ENCODE measurements around the gene PRRX2. TPM values are rescaled to one million over a fixed set of nuclear protein-coding genes. Genes with fewer than 3 reads are reported as not detected.
A peak's percentile ranks its signal among the peaks of the same experiment; 100 is the strongest.
"Not testable (repeated sequence)": the region's sequence is repeated elsewhere in the genome, so short reads cannot be mapped to it uniquely, and the experiment has no call there.

The PRRX2 gene
- total RNA-seq, 1 donor from 2014 or later, result not detected

DNA sequence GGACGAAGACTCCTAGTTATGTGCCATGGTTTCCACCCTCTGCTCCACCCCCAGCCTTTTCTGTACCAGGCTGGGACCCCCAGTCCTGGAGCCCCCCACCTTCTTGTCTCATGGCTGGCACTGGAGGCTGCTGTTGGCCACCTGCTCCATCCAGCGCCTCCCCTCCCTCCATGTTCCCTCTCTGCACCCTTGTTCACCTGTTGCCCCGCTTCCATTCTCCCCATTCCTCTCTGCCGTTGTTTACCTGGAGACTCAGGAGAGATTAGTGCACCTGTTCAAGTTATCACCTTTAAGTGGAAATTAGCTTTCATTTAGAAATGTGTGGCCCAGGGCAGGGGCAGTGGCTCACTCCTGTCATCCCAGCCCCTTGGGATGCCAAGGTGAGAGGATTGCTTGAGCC is 32.2 kb upstream of the PRRX2 start:
- DNase-seq (ENCODE audit: low read depth), result no peak
- TF ChIP-seq, protein P1, sequence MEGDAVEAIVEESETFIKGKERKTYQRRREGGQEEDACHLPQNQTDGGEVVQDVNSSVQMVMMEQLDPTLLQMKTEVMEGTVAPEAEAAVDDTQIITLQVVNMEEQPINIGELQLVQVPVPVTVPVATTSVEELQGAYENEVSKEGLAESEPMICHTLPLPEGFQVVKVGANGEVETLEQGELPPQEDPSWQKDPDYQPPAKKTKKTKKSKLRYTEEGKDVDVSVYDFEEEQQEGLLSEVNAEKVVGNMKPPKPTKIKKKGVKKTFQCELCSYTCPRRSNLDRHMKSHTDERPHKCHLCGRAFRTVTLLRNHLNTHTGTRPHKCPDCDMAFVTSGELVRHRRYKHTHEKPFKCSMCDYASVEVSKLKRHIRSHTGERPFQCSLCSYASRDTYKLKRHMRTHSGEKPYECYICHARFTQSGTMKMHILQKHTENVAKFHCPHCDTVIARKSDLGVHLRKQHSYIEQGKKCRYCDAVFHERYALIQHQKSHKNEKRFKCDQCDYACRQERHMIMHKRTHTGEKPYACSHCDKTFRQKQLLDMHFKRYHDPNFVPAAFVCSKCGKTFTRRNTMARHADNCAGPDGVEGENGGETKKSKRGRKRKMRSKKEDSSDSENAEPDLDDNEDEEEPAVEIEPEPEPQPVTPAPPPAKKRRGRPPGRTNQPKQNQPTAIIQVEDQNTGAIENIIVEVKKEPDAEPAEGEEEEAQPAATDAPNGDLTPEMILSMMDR (IDR thresholded peaks at IDR 0.05; ENCODE audit: insufficient read depth, low read length, severe bottlenecking), result no peak
- Histone ChIP-seq H3K36me3 (ENCODE audit: control insufficient read depth, insufficient read depth, low read length) (peaks cover 32% of the 10 kb centered on the region), H3K4me3 (ENCODE audit: low read depth, low read length) (no peak overlapping the region), H3K27me3 (ENCODE audit: control insufficient read depth, insufficient read depth, low read length) (no peaks in the 10 kb centered on the region)
- FAIRE-seq, result no peak

DNA sequence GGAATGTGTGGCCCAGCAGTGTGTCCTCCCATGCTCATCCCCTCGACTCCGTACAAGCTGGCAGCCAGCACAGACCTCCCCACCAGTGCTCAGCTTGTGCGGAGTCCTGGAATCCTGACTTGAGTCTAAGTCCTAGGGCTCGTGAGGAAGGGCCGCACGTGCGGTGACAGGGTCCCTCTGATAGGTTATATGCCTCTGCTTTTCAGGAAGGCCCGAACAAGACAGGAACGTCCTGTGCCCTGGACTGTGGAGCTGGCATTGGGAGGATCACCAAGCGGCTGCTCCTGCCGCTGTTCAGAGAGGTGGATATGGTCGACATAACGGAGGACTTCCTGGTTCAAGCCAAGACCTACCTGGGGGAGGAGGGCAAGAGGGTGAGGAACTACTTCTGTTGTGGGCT is 31.6 kb upstream of the PRRX2 start:
- FAIRE-seq (no peak), DNase-seq (ENCODE audit: low read depth) (no peak)
- TF ChIP-seq, protein P1 (IDR thresholded peaks at IDR 0.05; ENCODE audit: insufficient read depth, low read length, severe bottlenecking), result no peak
- Histone ChIP-seq H3K36me3 (ENCODE audit: control insufficient read depth, insufficient read depth, low read length) (peaks cover 35% of the 10 kb centered on the region), H3K27me3 (ENCODE audit: control insufficient read depth, insufficient read depth, low read length) (no peaks in the 10 kb centered on the region), H3K4me3 (ENCODE audit: low read depth, low read length) (no peak overlapping the region)

DNA sequence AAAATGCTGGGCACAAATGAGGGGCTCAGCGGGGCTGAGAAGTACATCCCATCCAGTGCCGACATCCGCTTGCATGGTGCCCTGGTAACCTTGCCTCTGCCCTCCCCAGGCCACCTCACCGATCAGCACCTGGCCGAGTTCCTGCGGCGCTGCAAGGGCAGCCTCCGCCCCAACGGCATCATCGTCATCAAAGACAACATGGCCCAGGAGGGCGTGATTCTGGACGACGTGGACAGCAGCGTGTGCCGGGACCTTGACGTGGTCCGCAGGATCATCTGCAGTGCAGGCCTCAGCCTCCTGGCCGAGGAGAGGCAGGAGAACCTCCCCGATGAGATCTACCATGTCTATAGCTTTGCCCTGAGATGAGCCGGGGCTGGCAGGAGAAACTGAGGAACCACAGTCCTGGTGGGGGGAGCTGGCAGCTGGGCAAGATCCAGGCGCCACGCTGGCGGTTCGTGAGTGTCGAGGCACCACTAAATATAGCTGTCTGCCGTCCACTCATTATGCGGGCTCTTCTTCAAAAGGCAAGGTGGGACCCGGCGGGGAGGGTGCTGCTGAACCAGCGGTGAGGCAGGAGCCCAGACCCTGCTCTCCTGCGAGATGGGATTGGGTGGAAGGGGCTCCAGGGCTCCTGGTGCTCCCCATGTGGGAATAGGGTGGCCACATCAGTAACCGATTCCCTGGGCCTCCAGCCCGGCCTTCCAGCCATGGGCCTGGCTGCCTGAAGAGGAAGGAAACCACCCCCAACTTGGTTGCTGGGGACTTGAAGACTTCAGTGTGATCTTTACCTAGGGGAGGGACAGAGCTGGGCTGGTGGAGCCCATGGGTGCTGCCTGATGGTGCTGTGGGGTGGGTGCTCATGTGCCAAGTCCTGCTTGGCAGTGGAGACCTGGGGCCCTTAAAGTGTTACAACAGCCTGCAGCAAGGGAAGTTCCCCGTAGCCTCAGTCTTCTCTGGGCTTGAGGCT is 30.1 kb upstream of the PRRX2 start:
- DNase-seq (ENCODE audit: low read depth) (no peak), FAIRE-seq (peak; percentile 13)
- TF ChIP-seq, protein P1 (IDR thresholded peaks at IDR 0.05; ENCODE audit: insufficient read depth, low read length, severe bottlenecking), result no peak
- Histone ChIP-seq H3K4me3 (ENCODE audit: low read depth, low read length) (no peak overlapping the region), H3K36me3 (ENCODE audit: control insufficient read depth, insufficient read depth, low read length) (peaks cover 35% of the 10 kb centered on the region), H3K27me3 (ENCODE audit: control insufficient read depth, insufficient read depth, low read length) (no peaks in the 10 kb centered on the region)

DNA sequence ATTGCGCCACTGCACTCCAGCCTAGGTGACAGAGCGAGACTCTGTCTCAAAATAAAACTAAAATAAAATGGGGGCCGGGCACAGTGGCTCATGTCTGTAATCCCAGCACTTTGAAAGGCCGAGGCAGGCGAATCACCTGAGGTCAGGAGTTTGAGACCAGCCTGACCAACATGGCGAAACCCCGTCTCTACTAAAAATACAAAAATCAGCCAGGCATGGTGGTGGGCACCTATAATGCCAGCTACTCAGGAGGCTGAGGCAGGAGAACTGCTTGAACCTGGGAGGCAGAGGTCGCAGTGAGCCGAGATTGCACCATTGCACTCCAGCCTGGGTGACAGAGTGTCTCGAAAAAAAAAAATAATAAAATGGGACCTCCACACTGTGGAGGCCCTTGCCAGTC is 29.1 kb upstream of the PRRX2 start:
- not testable (repeated sequence) for H3K27me3 ChIP-seq (ENCODE audit: control insufficient read depth, insufficient read depth, low read length); DNase-seq (ENCODE audit: low read depth); H3K4me3 ChIP-seq (ENCODE audit: low read depth, low read length); FAIRE-seq
- peaks cover 35% of the 10 kb centered on the region for H3K36me3 ChIP-seq (ENCODE audit: control insufficient read depth, insufficient read depth, low read length)

DNA sequence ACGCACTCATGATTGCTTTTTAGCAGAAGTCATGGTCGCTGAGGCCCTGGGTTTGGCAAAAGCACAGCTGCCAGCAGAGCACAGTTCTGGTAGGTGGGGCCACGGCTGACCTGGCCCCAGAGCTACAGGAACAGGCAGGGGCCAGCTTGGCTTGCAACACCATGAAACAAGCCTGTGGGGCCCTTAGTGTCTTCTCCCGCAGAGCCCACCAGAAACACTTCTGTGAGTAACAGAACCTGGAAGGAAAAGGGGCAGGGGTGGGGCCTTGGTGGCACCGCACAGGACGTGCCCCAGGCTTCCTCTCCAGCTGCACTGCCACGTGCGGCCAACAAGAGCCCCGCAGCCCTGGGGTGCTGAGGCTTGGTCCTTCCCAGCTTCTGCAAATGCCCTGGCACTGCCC is 28.3 kb upstream of the PRRX2 start:
- Histone ChIP-seq H3K4me3 (ENCODE audit: low read depth, low read length) (no peak overlapping the region), H3K36me3 (ENCODE audit: control insufficient read depth, insufficient read depth, low read length) (peaks cover 35% of the 10 kb centered on the region), H3K27me3 (ENCODE audit: control insufficient read depth, insufficient read depth, low read length) (no peaks in the 10 kb centered on the region)
- TF ChIP-seq, protein P1 (IDR thresholded peaks at IDR 0.05; ENCODE audit: insufficient read depth, low read length, severe bottlenecking), result no peak
- DNase-seq (ENCODE audit: low read depth), result no peak
- no peak for FAIRE-seq

DNA sequence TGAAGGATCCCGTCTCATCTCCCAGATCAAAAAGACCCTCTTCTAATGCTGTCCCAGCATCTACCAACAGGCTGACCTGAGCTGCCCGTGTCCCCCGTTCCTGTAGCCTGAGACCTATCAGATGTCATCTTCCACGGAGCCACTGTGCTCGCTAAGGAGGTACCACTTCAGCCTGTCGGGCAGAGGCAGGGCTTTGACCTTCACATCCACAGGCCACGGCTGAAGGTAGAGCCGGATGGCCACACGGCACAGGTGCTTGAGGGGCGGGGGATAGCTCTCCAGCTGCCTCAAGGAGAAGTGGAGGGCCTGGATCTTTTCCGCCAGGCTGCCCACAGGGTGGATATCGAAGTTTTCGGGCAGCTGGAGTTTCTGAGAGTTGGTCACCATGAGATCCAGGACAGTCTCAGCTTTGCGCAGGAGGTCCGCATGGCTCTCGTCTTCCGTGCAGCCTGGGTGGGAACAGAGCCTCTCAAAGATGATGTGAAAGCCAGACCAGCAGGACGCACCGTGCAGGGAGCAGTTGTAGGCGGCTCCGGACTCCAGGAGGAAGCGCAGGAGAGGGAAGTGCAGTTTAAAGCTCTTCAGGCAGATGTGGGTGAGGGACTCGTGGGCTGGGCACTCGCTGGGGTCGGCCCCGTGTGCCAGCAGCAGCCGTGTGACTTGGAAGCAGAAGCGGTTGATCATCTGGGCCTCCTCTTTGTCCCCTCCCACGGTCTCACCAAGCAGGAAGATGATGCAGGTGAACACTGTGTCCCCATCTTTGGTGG is 27.6 kb upstream of the PRRX2 start:
- no peak for DNase-seq (ENCODE audit: low read depth)
- H3K4me3 ChIP-seq (ENCODE audit: low read depth, low read length), result no peak overlapping the region
- FAIRE-seq, result no peak
- H3K27me3 ChIP-seq (ENCODE audit: control insufficient read depth, insufficient read depth, low read length), result no peaks in the 10 kb centered on the region
- TF ChIP-seq, protein P1 (IDR thresholded peaks at IDR 0.05; ENCODE audit: insufficient read depth, low read length, severe bottlenecking), result no peak
- peaks cover 30% of the 10 kb centered on the region for H3K36me3 ChIP-seq (ENCODE audit: control insufficient read depth, insufficient read depth, low read length)
